ENCODE measurements around the gene RPS25.

DNA sequence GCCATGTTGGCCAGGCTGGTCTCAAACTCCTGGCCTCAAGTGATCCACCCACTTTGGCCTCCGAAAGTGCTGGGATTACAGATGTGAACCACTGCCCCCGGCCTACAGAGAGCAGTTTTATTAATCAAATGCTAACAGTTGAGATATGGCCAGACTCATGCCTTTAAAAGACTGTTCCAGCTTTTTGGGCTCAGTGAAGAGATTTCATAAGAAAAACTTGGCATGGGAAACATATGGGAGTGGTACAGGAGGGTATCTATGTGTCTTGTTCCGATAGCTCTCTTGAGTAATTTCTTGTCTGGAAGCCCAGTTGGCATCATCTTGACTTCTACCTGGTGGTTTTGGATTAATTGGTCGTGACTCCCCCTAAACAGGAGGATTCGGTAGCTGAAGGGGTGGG is 20.7 kb upstream of the RPS25 start:
- TF ChIP-seq, protein P1, sequence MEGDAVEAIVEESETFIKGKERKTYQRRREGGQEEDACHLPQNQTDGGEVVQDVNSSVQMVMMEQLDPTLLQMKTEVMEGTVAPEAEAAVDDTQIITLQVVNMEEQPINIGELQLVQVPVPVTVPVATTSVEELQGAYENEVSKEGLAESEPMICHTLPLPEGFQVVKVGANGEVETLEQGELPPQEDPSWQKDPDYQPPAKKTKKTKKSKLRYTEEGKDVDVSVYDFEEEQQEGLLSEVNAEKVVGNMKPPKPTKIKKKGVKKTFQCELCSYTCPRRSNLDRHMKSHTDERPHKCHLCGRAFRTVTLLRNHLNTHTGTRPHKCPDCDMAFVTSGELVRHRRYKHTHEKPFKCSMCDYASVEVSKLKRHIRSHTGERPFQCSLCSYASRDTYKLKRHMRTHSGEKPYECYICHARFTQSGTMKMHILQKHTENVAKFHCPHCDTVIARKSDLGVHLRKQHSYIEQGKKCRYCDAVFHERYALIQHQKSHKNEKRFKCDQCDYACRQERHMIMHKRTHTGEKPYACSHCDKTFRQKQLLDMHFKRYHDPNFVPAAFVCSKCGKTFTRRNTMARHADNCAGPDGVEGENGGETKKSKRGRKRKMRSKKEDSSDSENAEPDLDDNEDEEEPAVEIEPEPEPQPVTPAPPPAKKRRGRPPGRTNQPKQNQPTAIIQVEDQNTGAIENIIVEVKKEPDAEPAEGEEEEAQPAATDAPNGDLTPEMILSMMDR (IDR thresholded peaks at IDR 0.05) = no peak
- TF ChIP-seq POLR2A (IDR thresholded peaks at IDR 0.05) = no peak

All from right lobe of liver (tissue), 4 donors.